ENCODE measurements around the gene ADGRL1.

DNA sequence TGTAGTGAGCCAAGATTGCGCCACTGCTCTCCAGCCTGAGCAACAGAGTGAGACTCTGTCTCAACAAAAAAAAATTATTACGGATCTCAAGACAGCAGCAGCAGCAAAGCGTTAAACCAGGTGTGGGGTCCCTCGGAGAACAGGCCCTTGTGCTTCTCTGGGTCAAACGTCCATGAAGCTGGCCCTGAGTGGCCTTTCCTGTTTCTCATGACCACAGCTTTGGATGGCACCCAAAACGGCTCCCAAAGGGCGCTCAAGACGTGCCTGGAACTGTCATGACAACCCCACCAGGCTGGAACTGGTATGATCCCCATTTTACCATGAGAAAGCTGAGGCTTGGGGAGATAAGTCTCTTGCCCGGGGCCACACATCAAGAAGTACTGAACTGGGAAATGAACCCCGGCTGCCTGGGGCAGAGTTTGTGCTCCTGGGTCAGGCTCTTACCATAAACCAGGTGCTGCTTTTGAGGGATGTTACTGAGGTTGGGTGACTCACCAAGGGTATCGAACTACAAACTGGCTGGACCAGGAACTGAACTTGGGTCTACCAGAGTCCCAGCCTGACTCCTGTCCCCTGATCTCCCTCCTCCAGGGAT, 103.8 kb downstream of the ADGRL1 start:
- TF ChIP-seq, protein P1, sequence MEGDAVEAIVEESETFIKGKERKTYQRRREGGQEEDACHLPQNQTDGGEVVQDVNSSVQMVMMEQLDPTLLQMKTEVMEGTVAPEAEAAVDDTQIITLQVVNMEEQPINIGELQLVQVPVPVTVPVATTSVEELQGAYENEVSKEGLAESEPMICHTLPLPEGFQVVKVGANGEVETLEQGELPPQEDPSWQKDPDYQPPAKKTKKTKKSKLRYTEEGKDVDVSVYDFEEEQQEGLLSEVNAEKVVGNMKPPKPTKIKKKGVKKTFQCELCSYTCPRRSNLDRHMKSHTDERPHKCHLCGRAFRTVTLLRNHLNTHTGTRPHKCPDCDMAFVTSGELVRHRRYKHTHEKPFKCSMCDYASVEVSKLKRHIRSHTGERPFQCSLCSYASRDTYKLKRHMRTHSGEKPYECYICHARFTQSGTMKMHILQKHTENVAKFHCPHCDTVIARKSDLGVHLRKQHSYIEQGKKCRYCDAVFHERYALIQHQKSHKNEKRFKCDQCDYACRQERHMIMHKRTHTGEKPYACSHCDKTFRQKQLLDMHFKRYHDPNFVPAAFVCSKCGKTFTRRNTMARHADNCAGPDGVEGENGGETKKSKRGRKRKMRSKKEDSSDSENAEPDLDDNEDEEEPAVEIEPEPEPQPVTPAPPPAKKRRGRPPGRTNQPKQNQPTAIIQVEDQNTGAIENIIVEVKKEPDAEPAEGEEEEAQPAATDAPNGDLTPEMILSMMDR (IDR thresholded peaks at IDR 0.05; ENCODE audit: insufficient read depth, low read length, poor library complexity, severe bottlenecking) = no peak
- TF ChIP-seq EZH2phosphoT487 (conservative IDR thresholded peaks at IDR 0.05; ENCODE audit: low read length) = no peak
